Measurements from ENCODE around the gene STON2. TPM values are rescaled to one million over a fixed set of nuclear protein-coding genes. Genes with fewer than 3 reads are reported as not detected.

Gene STON2
- total and polyA plus RNA-seq, 2 of the 8 experiments (the other 6 are each of a cell fraction or from before 2014, with no cell fraction given): 8.9 to 50.0 TPM

DNA sequence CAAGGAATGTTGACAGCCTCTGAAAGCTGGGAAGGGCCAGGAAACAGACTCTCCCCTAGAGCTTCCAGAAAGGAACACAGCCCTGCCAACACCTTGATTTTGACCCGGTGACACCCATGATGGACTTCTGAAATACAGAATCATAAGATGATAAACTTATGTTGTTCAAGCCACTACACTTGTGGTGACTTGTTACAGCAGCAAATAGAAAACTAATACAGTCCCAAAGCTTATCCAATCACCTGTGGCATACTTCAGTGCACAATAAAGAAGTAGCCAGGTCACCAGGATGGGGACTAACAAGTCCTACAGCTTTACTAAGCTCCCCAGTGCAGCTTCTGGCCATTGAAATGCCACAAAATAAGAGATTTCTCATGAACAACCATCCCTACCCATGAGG is 5.4 kb downstream of the STON2 start:
- peaks cover 4 to 29% (median 13%) of the 10 kb centered on the region in 4 experiments; a peak in 7 of 8 replicates for H3K36me3 ChIP-seq (ENCODE audit: control insufficient read depth in 2 of 4, insufficient read depth in 4 of 4, low read length in 3 of 4)
- H4K8ac ChIP-seq (ENCODE audit: extremely low read depth, insufficient read depth, low read length): no peak overlapping the region
- H3K9me3 ChIP-seq (ENCODE audit: insufficient read depth in 2 of 2, low read depth in 1 of 2, low read length in 1 of 2): no peaks in the 10 kb centered on the region; a peak in 1 of 4 replicates
- H2BK12ac ChIP-seq (ENCODE audit: low read depth, low read length): no peak overlapping the region
- no peak overlapping the region for H3K23ac ChIP-seq (ENCODE audit: insufficient read length)
- no peak overlapping the region for H3K27ac ChIP-seq (ENCODE audit: low read depth, low read length)
- no peak overlapping the region for H3K4me3 ChIP-seq (ENCODE audit: extremely low read depth in 1 of 4, insufficient read depth in 2 of 4, low read depth in 3 of 4, low read length in 4 of 4)
- no peak overlapping the region for H4K5ac ChIP-seq (ENCODE audit: insufficient read length, low read depth, low read length)
- H3K27me3 ChIP-seq (replicated peaks in 1 of 4; ENCODE audit: control insufficient read depth in 3 of 4, extremely low read depth in 1 of 4, insufficient read depth in 3 of 4, low read length in 3 of 4): no peaks in the 10 kb centered on the region
- POLR2A ChIA-PET (ENCODE audit: partially characterized antibody): no interaction called here
- no peaks in the 10 kb centered on the region; a peak in 1 of 7 replicates for H3K4me1 ChIP-seq (replicated peaks in 1 of 4; ENCODE audit: control insufficient read depth in 3 of 4, insufficient read depth in 4 of 4, low read length in 3 of 4)
- no peak overlapping the region for H2AFZ ChIP-seq (ENCODE audit: low read length)
- H3K9ac ChIP-seq (replicated peaks in 1 of 4; ENCODE audit: extremely low read depth in 1 of 4, low read depth in 3 of 4, low read length in 3 of 4): no peak overlapping the region
- FAIRE-seq: no peak
- H2BK5ac ChIP-seq (ENCODE audit: low read depth, low read length): no peak overlapping the region
- H3K18ac ChIP-seq (ENCODE audit: extremely low read depth, low read length): no peak overlapping the region
- WGBS, 2 experiments (ENCODE audit: extremely low coverage in 1 of 2, insufficient coverage in 1 of 2, insufficient read length in 1 of 2, insufficient replicate concordance in 2 of 2, low coverage in 1 of 2, low lambda C conversion rate in 2 of 2, missing lambda C conversion rate in 1 of 2): 89% methylated on average over 1 of the region's 1 CpG; no CpG with 5 or more reads in 1 of the 2 experiments
- no peak overlapping the region for H3K4ac ChIP-seq (replicated peaks; ENCODE audit: insufficient read length, low read depth, low read length)
- no peak overlapping the region for H2AK5ac ChIP-seq (ENCODE audit: low read depth, low read length)
- no peak overlapping the region for H3K4me2 ChIP-seq (ENCODE audit: insufficient read depth in 1 of 2, low read depth in 2 of 2, low read length in 2 of 2)
- H2BK15ac ChIP-seq (ENCODE audit: low read length): no peak overlapping the region
- no peak overlapping the region for H3K56ac ChIP-seq (replicated peaks; ENCODE audit: insufficient read length, low read depth, low read length)
- no peaks in the 10 kb centered on the region for H3K79me1 ChIP-seq (ENCODE audit: low read depth, low read length)
- DNase-seq (ENCODE audit: low read depth in 1 of 2, low spot score in 2 of 2): no peak
- CTCF ChIA-PET (ENCODE audit: partially characterized antibody): interaction anchor here (0.9 to 1.6 kb wide), 2 partner anchors 70 to 121 kb away, joined by 3 to 4 read pairs; no protein-coding TSS in a partner anchor
- H4K20me1 ChIP-seq (replicated peaks in 1 of 2; ENCODE audit: control insufficient read depth in 1 of 2, insufficient read depth in 2 of 2, low read length in 2 of 2): no peaks in the 10 kb centered on the region
- no peak overlapping the region for H2BK120ac ChIP-seq (replicated peaks; ENCODE audit: low read depth, low read length)
- no peaks in the 10 kb centered on the region for H3K79me2 ChIP-seq (ENCODE audit: control insufficient read depth in 1 of 2, insufficient read depth in 2 of 2, low read length in 2 of 2)
- no peak overlapping the region for H3K14ac ChIP-seq (ENCODE audit: insufficient read length)
- no peaks in the 10 kb centered on the region for H3K23me2 ChIP-seq (ENCODE audit: low read depth, low read length)
- H4K91ac ChIP-seq (replicated peaks; ENCODE audit: insufficient read length, low read length): no peak overlapping the region
- H2BK20ac ChIP-seq (ENCODE audit: low read length): no peak overlapping the region
- TF ChIP-seq YY1 (IDR thresholded peaks at IDR 0.05; ENCODE audit: low read depth, low read length) (no peak), CREB1 (IDR thresholded peaks at IDR 0.05) (no peak), EP300 (IDR thresholded peaks at IDR 0.05; ENCODE audit: borderline replicate concordance in 1 of 2, low read depth in 2 of 2, low read length in 2 of 2) (no peak), EZH2 (IDR thresholded peaks at IDR 0.05; ENCODE audit: low read depth, low read length, severe bottlenecking) (no peak), NRF1 (IDR thresholded peaks at IDR 0.05; ENCODE audit: low read depth, low read length) (no peak), JUND (IDR thresholded peaks at IDR 0.05; ENCODE audit: low read length) (no peak), FOSL1 (IDR thresholded peaks at IDR 0.05; ENCODE audit: insufficient read depth, low read depth, low read length) (no peak), KDM1A (IDR thresholded peaks at IDR 0.05; ENCODE audit: borderline replicate concordance, low read length) (no peak), TAF7 (optimal IDR thresholded peaks at IDR 0.05; ENCODE audit: borderline replicate concordance, low read depth, low read length) (no peak), POLR2A (IDR thresholded peaks at IDR 0.05; ENCODE audit: control extremely low read depth in 1 of 2, low read depth in 2 of 2, low read length in 2 of 2) (no peak), MAX (IDR thresholded peaks at IDR 0.05) (no peak)
- TF ChIP-seq, protein P1, sequence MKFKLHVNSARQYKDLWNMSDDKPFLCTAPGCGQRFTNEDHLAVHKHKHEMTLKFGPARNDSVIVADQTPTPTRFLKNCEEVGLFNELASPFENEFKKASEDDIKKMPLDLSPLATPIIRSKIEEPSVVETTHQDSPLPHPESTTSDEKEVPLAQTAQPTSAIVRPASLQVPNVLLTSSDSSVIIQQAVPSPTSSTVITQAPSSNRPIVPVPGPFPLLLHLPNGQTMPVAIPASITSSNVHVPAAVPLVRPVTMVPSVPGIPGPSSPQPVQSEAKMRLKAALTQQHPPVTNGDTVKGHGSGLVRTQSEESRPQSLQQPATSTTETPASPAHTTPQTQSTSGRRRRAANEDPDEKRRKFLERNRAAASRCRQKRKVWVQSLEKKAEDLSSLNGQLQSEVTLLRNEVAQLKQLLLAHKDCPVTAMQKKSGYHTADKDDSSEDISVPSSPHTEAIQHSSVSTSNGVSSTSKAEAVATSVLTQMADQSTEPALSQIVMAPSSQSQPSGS (IDR thresholded peaks at IDR 0.05; ENCODE audit: low read length): no peak

Measured in H1 (cell line).